GM18519 (cell line): ENCODE results near the gene SIRT7.

Experiments
- ATAC-seq: cut with Tn5 transposase; IDR thresholded peaks from one replicate; pipeline ENCODE4 v1.9.1; 2021; ENCODE audit warnings: mild to moderate bottlenecking, moderate library complexity; ENCODE audit not compliant: unreplicated experiment, low FRiP score

Gene SIRT7

GRCh38 chr17:81890447-81891302, 27.3 kb downstream of the SIRT7 start:
- no peak for ATAC-seq

DNA sequence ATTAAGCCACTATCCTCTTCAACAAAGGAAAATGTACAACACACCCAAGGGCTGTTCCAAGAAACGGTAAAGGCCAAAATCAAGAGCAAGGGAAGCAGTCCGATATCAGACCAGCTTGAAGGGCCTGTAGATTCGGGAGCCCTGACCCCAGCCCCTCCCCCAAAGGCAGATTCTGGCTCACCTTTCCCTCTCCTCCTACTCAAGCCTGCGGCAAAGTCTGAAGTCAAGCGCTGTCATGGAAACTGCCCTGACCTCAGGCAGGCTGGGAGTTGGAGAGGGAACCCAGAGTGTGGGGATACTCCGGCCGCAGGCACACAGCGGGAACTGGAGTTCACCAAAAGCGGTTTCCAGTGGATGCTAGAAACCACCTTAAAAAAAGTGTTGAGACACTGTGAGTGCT, 28.4 kb downstream of the SIRT7 start:
- ATAC-seq = no peak

DNA sequence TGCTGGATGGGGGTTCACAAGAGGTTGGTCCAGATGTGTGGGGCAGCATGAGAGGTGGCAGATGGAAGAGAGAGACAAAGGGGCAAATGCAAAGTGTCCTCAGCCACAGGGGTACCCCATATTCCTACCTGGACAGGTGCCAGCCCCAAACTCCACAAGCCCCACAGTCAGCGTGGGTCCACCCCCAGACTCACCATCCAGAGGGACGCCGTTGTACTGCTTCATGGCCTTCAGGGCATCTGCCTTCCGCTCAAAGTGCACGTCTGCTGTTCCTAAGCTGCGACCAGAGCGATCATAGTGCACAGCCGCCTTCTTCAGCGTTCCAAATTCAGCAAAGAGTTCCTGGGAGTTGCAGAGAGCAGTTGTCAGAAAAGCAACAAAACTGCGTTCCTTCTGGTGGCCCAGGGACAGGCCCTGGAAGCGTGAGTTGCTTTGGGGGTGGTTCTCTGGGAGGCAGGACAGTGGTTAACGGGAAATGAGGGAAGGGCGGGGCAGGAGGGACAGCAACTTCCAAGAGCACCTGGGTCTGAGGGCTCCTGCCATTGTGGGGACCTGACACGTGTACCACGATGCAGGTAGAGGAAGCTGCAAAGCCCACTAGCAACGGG, 28.9 kb downstream of the SIRT7 start:
- ATAC-seq = no peak

DNA sequence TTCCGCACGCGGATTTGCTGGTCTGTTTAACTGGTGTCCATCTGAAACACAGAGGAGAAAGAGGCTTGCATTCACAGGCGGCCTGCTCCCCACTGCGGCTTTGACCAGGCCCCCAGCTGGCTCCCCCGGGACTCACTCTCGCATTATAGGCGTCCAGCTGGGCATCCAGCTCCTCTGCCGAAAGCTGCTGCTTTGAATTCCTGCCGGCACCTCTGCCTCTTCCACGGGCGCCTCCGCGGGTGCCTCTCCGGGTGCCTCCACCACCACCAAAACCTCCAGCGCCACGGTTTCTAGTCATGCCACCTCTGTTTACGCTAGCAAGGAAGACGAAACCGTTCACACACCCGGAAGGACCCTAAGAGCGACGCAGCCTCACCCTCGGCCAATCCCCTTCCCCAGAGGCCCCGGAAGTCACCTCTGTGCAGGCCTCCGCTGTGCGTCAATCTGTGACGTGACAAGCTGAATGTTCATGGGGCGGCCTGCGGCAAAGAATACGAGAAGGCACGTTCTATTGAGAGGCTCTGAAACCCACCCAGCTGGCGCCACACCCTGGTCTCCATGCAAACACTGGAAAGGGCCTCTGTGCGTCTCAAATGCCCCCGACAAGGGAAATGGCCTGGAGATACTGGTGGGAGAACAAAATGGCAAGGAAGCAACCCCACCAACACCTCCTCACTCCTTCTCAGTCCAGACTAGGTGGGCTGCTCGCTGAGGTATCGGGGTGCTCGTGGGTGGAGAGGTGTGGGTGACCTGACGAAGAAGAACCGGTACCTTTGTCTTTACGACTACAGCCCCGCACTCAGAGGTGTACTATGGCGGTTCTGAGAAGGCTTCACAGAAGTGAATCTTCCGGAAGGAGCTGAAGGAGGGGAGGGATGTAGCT, 29.6 kb downstream of the SIRT7 start:
- ATAC-seq = no peak

GRCh38 chr17:81885869-81886548, 32.0 kb downstream of the SIRT7 start:
- ATAC-seq = no peak

- ATAC-seq = no peak
Measured at GRCh38 chr17:81885454-81885853, 32.5 kb downstream of the SIRT7 start.

DNA sequence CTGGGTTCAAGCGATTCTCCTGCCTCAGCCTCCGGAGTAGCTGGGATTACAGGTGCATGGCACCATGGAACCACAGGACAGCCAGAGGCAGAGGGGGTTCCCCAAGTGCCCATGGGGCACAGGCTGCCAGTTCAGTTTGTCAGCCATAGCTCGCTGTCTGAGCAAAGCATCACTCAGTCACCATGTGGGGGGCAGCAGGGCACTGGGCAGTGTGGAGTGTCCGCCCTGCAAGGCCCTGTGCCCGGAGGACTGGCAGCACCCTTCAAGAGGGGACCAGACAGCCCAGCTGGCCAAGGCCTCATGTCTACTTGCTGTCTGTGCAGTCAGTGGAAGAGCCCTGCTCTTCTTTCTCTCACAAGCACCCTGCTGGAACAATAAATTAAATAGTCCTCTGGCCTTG, 33.0 kb downstream of the SIRT7 start:
- ATAC-seq = no peak

GRCh38 chr17:81884520-81884919, 33.5 kb downstream of the SIRT7 start:
- no peak for ATAC-seq

- no peak for ATAC-seq
Measured at GRCh38 chr17:81879121-81879520, 38.9 kb downstream of the SIRT7 start.

DNA sequence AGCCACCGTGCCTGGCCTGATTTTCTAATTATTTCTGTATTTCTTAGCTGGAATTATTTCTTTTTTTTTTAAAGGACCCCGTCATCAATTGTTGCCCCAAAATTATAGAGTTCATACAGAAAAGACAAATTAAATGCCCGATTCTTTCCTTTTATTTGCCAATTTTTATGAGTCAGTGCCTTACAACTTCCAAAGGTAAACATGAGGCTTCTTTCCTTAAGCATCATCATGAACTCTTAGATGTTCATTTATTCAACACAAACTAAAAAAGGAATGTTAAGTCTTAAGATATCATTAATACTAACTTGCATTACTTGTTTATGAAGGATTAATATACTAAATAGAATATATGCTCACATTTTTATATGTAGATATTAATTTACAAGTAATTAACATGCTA, 39.7 kb downstream of the SIRT7 start:
- no peak for ATAC-seq

DNA sequence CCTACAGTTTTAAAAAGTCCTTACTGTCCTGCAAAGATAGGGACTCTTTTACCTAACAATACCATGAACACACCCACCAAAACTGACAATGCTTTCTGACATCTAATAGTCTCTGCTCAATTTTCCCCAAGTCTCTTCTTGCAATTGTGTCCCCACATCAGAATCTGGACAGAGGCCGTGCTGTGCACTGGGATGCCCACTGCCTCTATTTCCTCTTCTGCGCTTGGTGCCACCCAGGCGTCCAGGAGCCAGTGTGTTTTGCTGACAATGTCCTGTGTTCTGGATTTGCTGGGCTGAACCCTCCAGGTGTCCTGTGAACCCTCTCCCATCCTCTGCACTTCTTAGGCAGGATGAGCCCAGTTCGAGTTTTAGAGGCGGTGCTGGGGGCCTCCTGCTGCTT, 40.4 kb downstream of the SIRT7 start:
- no peak for ATAC-seq

DNA sequence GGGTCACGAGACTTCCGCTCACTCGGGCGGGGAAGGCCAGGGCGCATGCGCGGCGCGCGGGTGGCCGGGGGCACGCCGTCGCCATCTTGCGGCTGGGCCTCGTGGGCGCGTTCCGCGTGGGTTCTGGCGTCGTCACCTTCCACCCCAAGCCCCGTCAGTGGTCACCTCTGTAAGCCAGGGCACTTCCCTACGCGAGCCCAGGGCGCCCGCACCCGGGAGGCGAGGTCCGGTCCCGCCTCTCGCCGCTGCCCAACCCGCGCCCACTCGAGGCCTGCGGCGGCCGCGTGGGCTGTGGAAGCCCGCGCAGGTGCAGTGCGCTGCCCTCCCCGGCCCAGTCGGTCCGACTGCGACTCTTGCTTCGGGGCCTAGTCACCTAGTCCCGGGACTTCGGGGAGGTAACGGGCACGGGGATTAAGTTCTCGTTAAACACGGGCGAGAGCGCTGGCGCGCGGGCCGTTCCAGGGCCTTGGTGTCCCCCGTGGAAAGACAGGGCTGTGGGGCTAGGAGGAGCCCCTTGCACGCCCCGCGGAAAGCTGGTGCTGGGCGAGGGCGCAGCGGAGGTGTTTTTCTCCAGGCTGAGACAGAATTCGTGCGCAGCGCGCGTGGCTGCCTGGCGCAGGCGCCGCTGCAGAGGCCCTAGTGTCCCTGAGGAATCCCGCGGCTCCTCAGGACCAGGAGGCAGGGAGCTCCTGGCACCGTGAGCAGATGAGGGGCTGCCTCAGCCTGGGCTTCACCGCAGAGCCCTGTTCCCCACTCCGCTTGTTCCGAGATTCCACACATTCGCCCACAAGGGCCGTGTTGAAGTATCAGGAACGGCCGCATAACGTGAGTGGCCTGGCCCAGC, 46.4 kb downstream of the SIRT7 start:
- no peak for ATAC-seq

GRCh38 chr17:81870981-81871386, 47.0 kb downstream of the SIRT7 start, which contains the start of gene ARHGDIA:
TSS of gene ARHGDIA (minus strand) at chr17:81871337. CDS start at chr17:81869930, 1,407 bp downstream.
- no peak for ATAC-seq

GRCh38 chr17:81870131-81870980, 47.6 kb downstream of the SIRT7 start:
- no peak for ATAC-seq

DNA sequence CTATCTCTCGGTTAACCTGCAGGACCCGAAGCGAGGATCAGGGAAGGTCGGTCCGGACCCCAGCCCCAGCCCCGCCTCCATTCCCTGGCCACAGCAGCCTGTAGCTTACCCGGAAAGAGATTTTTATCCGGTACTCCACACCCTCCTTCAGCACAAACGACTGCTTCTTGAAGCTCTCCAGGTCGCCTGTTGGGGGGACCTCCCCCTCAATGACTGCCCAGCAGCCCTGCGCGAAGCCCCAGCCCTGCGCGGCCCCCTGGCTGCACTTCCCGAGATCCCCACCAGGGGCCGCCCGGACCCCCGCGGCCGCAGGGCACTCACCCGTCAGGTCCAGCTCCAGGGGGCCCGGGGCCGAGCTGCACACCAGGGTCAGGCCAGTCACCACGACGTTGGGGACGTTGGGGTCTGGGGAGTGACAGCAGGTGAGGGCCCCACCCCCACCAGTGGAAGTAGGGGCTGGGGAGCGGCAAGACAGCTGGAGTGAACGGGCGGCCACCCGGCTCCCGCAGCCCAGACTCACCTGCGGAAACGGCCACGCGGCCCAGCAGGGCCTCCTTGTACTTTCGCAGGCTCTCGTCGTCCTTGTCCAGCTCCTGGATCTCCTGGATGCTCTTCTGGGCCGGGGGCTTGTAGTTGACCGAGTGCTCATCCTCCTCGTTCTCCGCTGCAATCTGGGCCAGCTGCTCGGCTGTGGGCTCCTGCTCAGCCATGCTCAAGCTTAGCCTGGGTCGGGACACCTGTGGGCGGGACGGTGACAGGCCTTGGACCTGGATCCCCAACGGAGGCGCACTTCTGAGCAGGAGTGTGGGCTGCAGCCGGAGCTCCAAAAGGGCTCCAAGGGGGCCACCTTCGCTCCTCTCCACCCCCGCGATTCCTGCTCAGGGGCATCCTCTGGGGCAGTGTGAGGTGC, 48.5 kb downstream of the SIRT7 start:
- no peak for ATAC-seq

DNA sequence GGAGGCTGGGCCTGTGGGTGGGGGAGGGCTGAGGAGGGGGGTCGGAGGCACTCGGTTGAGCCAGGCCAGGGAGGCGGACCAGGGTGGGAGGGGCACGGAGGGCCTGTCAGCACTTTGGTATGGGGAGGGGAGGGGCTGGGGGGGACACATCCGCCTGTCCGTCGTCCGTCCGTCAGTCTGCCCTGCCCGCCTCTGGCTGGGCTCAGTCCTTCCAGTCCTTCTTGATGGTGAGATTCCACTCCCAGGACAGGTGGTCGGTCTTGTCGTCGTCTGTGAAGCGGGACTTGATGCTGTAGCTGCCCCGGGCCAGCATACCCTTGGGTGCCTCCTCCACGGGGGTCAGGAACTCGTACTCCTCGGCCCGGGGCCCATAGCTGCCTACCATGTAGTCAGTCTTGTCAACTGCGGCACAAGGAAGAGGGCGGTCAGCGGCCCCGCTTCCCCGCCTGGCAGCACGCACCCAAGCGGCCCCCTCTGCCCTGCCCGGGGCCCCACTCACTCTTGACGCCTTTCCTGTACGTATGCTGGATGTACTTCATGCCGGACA, 49.2 kb downstream of the SIRT7 start:
- no peak for ATAC-seq

DNA sequence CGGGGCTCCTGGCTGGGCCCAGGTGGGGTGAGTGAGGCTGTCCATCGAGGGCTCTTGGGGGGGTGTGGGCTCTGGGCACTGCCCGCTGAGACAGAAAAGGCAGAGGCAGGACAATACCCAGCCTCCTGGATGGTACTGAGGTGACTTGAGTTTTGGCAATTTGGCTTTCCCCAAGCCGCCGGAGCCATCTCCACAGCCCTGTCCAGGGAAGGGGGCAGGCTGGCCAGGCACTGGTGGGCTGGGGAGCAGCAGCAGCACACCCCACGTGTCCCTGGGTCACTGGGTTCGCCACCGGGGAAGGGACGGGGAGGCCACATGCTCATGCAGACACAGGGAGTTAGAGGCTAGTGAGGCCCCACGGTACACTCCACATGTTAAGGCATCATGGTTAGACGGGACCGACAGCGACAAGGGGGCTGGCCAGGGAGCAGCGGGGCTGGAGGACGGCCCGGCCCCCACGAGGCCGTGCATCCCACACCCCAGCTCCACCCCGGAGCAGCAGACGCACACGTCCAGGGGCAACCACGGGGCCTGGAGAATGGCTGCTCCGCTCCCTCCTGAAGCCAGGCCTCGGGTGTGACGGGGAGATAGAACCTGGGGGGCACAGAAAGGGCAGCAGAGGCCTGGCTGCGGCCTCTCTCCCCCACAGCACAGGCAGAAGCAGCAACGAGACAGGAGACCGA, 49.8 kb downstream of the SIRT7 start:
- ATAC-seq = no peak
